Panc1 (cell line): Measurements from ENCODE around the gene APBB3. TPM values are rescaled to one million over a fixed set of nuclear protein-coding genes. Genes with fewer than 3 reads are reported as not detected.

Experiments used
- ATAC-seq: fragments of 200-7000 bp; cut with Tn5 transposase; 2 replicates; pipeline ENCODE4 v1.9.1; 2020; ENCODE audit warnings: mild to moderate bottlenecking, moderate library complexity
- BruUV-seq: library from RNA; stranded (reverse); fragments of 400-500 nt; replicated peaks from 2 replicates; lab custom pipeline; 2021; lab: Mats Ljungman, UMichigan
- CTCF ChIA-PET: fragments of 300-600 bp; sonication (Branson Sonifier 250); formaldehyde crosslinking; loops from one replicate; lab custom pipeline; 2022; ENCODE audit warnings: antibody characterized with exemption; lab: Charles Lee
- POLR2A ChIA-PET: fragments of 300-600 bp; sonication (Branson Sonifier 250); formaldehyde crosslinking; loops from one replicate; lab custom pipeline; 2022; ENCODE audit warnings: antibody characterized with exemption; lab: Charles Lee
- DNase-seq: peaks from one replicate; pipeline ENCODE4 v3.0.0-alpha.2; 2010; ENCODE audit warnings: low read depth, low spot score
- H3K27ac ChIP-seq: 2 replicates; pipeline ENCODE4 v1.5.1; 2011; ENCODE audit warnings: mild to moderate bottlenecking, low read length, inconsistent platforms
- H3K27me3 ChIP-seq: fragments of 200-500 bp; sonication (Bioruptor generic); 2 replicates; pipeline ENCODE4 v1.6.0; 2014; ENCODE audit warnings: low read length, inconsistent platforms; ENCODE audit not compliant: control insufficient read depth, insufficient read depth
- H3K36me3 ChIP-seq: fragments of 200-500 bp; sonication (Bioruptor generic); 2 replicates; pipeline ENCODE4 v1.5.1; 2014; ENCODE audit warnings: inconsistent platforms, mild to moderate bottlenecking, low read length, moderate library complexity; ENCODE audit not compliant: control insufficient read depth, insufficient read depth
- H3K4me1 ChIP-seq: 2 replicates; pipeline ENCODE4 v1.5.1; 2011; ENCODE audit warnings: inconsistent platforms, mild to moderate bottlenecking, low read length, moderate library complexity; ENCODE audit not compliant: control insufficient read depth, insufficient read depth
- H3K4me3 ChIP-seq, 2 experiments: 2 replicates each; pipeline ENCODE4 v1.5.1; 2011 to 2012; ENCODE audit warnings: low read depth in 2 of 2, low read length in 2 of 2, mild to moderate bottlenecking in 2 of 2, inconsistent platforms in 1 of 2, moderate library complexity in 1 of 2
- H3K9me3 ChIP-seq: fragments of 200-500 bp; sonication (Bioruptor generic); 2 replicates; pipeline ENCODE4 v1.5.1; 2014; ENCODE audit warnings: low read depth, mild to moderate bottlenecking, inconsistent platforms, low read length, moderate library complexity; ENCODE audit not compliant: control insufficient read depth, insufficient read depth
- CTCF ChIP-seq: fragments of 450-650 bp; IDR thresholded peaks from 2 replicates; pipeline ENCODE4 v1.5.1; 2017; ENCODE audit warnings: mild to moderate bottlenecking
- POLR2AphosphoS5 ChIP-seq: IDR thresholded peaks from 2 replicates; pipeline ENCODE4 v1.6.1; 2012; ENCODE audit warnings: mild to moderate bottlenecking, low read depth, low read length, moderate library complexity
- REST ChIP-seq, 2 experiments: IDR thresholded peaks; 2 replicates each; pipeline ENCODE4 v1.6.1; 2011 to 2012; ENCODE audit warnings: low read depth in 2 of 2, control low read depth in 1 of 2, low read length in 1 of 2, mild to moderate bottlenecking in 1 of 2, moderate library complexity in 1 of 2; ENCODE audit not compliant: insufficient read depth in 1 of 2
- SIN3A ChIP-seq: IDR thresholded peaks from 2 replicates; pipeline ENCODE4 v1.6.1; 2012; ENCODE audit warnings: low read depth, mild to moderate bottlenecking, low read length, moderate library complexity, borderline replicate concordance; ENCODE audit not compliant: insufficient read depth
- TCF7L2 ChIP-seq: IDR thresholded peaks from 2 replicates; pipeline ENCODE4 v1.6.1; 2011; ENCODE audit warnings: mild to moderate bottlenecking, low read depth, low read length, inconsistent platforms
- in situ Hi-C: cut with HindIII; loops from 2 replicates; pipeline ENCODE4 v1.10.0; 2016; ENCODE audit warnings: low sequenced_read_pairs, low pct_unique_long_range_greater_than_20kb
- intact Hi-C: fragments of 100-400 bp; cut with micrococcal nuclease; formaldehyde crosslinking; loops from one replicate; pipeline ENCODE4 v1.10.0; 2022; ENCODE audit not compliant: unreplicated experiment
- total RNA-seq: library from RNA; stranded (reverse); gene quantifications from one replicate; pipeline ENCODE4 v1.2.1, GENCODE V29; 2021; ENCODE audit not compliant: unreplicated experiment

Gene APBB3
- total RNA-seq, 1 experiment from 2014 or later, result 28.6 TPM

GRCh38 chr5:140542972-140543371 lies 21.4 kb downstream of the APBB3 start:
- TF ChIP-seq TCF7L2, result no peak
- no peak for TF ChIP-seq POLR2AphosphoS5
- TF ChIP-seq SIN3A, result no peak
- no peak for TF ChIP-seq CTCF
- no peak for TF ChIP-seq REST (IDR thresholded peaks at IDR 0.05; ENCODE audit: insufficient read depth in 1 of 2, low read depth in 2 of 2, low read length in 1 of 2)
- no peaks in the 10 kb centered on the region for H3K27me3 ChIP-seq
- in situ Hi-C loops, result no loop called here
- no peaks in the 10 kb centered on the region for H3K9me3 ChIP-seq
- no peak overlapping the region for H3K4me3 ChIP-seq
- no peak for ATAC-seq
- H3K27ac ChIP-seq, result no peak overlapping the region
- intact Hi-C loops, result no loop called here
- H3K36me3 ChIP-seq, result peaks cover 30% of the 10 kb centered on the region
- no peak for DNase-seq
- ChIA-PET CTCF (no interaction called here), POLR2A (interaction anchor here (0.6 kb wide), 1 partner anchor 119 kb away, joined by 7 read pairs; no protein-coding TSS in a partner anchor)
- BruUV-seq, result no TSS peak
- peaks cover 12% of the 10 kb centered on the region for H3K4me1 ChIP-seq

GRCh38 chr5:140540227-140540626 lies 24.2 kb downstream of the APBB3 start:
- BruUV-seq, result no TSS peak
- DNase-seq, result no peak
- in situ Hi-C loops (no loop called here), intact Hi-C loops (no loop called here)
- H3K27me3 ChIP-seq, result no peaks in the 10 kb centered on the region
- ChIA-PET CTCF (no interaction called here), POLR2A (no interaction called here)
- no peak for ATAC-seq
- no peaks in the 10 kb centered on the region for H3K4me1 ChIP-seq
- H3K9me3 ChIP-seq, result no peaks in the 10 kb centered on the region
- peaks cover 34% of the 10 kb centered on the region for H3K36me3 ChIP-seq
- TF ChIP-seq CTCF (no peak), SIN3A (no peak), POLR2AphosphoS5 (no peak), TCF7L2 (no peak), REST (IDR thresholded peaks at IDR 0.05; ENCODE audit: insufficient read depth in 1 of 2, low read depth in 2 of 2, low read length in 1 of 2) (no peak)
- no peak overlapping the region for H3K4me3 ChIP-seq
- H3K27ac ChIP-seq, result no peak overlapping the region
